HepG2 (cell line): Measurements from ENCODE around the gene CPB2. TPM values are rescaled to one million over a fixed set of nuclear protein-coding genes. Genes with fewer than 3 reads are reported as not detected.

ENCODE experiments used
- BRCA1 ChIP-seq: sonication (generic); formaldehyde crosslinking; IDR thresholded peaks from 2 replicates; pipeline ENCODE4 v1.4.0; 2020; ENCODE audit warnings: missing genetic modification reagents
- GLI4 ChIP-seq: sonication (generic); formaldehyde crosslinking; IDR thresholded peaks from 2 replicates; pipeline ENCODE4 v1.5.1; 2020; ENCODE audit warnings: missing genetic modification reagents, mild to moderate bottlenecking, moderate library complexity, borderline replicate concordance
- MAZ ChIP-seq, 2 experiments: sonication (generic) in 1 of 2; formaldehyde crosslinking in 1 of 2; IDR thresholded peaks; 2 replicates each; pipeline versions ENCODE4 v1.5.0 to v1.6.1; 2012 to 2020; ENCODE audit warnings: low read depth in 2 of 2, mild to moderate bottlenecking in 2 of 2, borderline replicate concordance in 1 of 2, improper control_type of control experiment in 1 of 2, low read length in 1 of 2, missing genetic modification reagents in 1 of 2, moderate library complexity in 1 of 2
- SP4 ChIP-seq: sonication (generic); formaldehyde crosslinking; IDR thresholded peaks from 2 replicates; pipeline ENCODE4 v1.8.1; 2023; ENCODE audit warnings: mild to moderate bottlenecking, missing genetic modification reagents
- SRF ChIP-seq: IDR thresholded peaks from 2 replicates; pipeline ENCODE4 v1.6.1; 2011; ENCODE audit warnings: mild to moderate bottlenecking, low read depth, low read length, moderate library complexity
- THAP11 ChIP-seq: IDR thresholded peaks from 2 replicates; pipeline ENCODE4 v1.6.1; 2016; ENCODE audit warnings: missing biosample characterization, missing genetic modification reagents
- ZNF615 ChIP-seq: sonication (generic); formaldehyde crosslinking; IDR thresholded peaks from 2 replicates; pipeline ENCODE4 v1.5.0; 2020; ENCODE audit warnings: mild to moderate bottlenecking, missing genetic modification reagents, borderline replicate concordance
- polyA plus RNA-seq, 8 experiments: library from polyadenylated mRNA; depleted of rRNA in 3 of 8; stranded (reverse) in 7 of 8; unstranded in 1 of 8; fragments of >200 nt; fragmentation: Illumina TruSeq in 4 of 8; extraction: Trizol in 4 of 8; gene quantifications; 2 replicates each; pipeline versions ENCODE4 v1.2.1 to v1.2.3, GENCODE V29; 2011 to 2016; ENCODE audit warnings: low read depth in 4 of 8, missing spikeins in 1 of 8, mixed read lengths in 1 of 8; ENCODE audit not compliant: insufficient read depth in 1 of 8
- total RNA-seq, 5 experiments: library from RNA; depleted of rRNA; stranded (reverse); fragments of >200 nt; fragmentation: Illumina TruSeq; extraction: Trizol; gene quantifications; 2 replicates each; pipeline ENCODE4 v1.2.3, GENCODE V29; 2016; ENCODE audit warnings: low read depth in 1 of 5
- TF ChIP-seq, protein P1 (sequence below), 2 experiments: sonication (generic) in 1 of 2; formaldehyde crosslinking in 1 of 2; IDR thresholded peaks; 2 replicates each; pipeline versions ENCODE4 v1.4.0 to v1.6.1; 2016 to 2020; ENCODE audit warnings: borderline replicate concordance in 1 of 2, low read depth in 1 of 2, mild to moderate bottlenecking in 1 of 2, missing genetic modification reagents in 1 of 2
- TF ChIP-seq, protein P2 (sequence below), 2 experiments: sonication (generic) in 1 of 2; formaldehyde crosslinking in 1 of 2; IDR thresholded peaks; 2 replicates each; pipeline versions ENCODE4 v1.6.1 to v1.9.0; 2014 to 2022; ENCODE audit warnings: antibody characterized with exemption in 1 of 2, borderline replicate concordance in 1 of 2, inconsistent platforms in 1 of 2, low read depth in 1 of 2, missing genetic modification reagents in 1 of 2
- TF ChIP-seq, protein P3 (sequence below): IDR thresholded peaks from 2 replicates; pipeline ENCODE4 v1.6.1; 2016; ENCODE audit warnings: low read depth, control low read depth
- TF ChIP-seq, protein P4 (sequence below): fragments of 450-650 bp; IDR thresholded peaks from 2 replicates; pipeline ENCODE4 v1.6.1; 2017; ENCODE audit warnings: mild to moderate bottlenecking

CPB2 gene
- total and polyA plus RNA-seq, 2 of the 13 experiments (the other 11 are each of a cell fraction or from before 2014, with no cell fraction given) = 125 to 140 TPM

DNA sequence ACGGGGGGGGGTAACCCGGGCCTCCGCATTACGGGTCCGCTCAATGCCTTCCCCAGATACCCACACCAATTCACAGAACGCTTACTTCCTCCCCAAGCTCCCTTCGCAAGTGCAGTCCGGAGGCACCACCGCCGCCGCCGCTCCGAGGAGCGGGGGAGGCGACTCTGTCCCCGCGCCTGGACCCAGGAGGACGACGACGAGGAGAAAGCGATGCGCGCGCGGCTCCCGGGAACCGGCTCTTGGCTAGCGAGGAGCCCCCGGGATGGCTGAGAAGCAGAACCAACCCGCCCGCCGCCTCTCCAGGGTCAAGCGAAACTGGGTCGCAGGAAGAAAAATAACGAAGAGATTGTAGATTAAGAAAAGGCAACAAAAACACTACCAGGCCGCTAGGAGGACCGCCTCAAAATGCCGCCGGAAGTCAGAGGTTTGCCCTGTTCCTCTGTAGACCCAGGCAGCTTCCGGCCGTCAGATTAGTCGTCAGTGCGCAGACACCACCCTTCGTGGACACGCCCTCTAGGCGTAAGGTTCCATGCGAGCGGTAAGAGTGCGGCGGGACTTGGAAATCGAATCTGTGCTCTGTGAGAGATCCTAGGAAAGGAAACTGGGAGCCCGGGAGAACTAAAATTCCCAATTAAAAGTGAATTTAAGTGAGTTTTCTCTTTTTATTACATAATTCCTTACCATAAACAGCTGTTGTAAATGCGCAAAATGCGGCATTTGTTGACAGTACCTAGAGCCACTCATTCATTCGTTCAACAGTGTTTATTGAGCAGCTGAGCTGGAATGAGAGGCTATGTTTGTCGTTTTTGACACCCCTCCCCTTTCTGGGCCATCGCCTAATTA, 52.3 kb downstream of the CPB2 start, which contains the start of gene ZC3H13 (continued):
- TF ChIP-seq MAZ (IDR thresholded peaks at IDR 0.05; ENCODE audit: borderline replicate concordance, low read depth, low read length) (no peak; the same call in 1 of the 2 replicates), MAZ (CRISPR knock-in tag; IDR thresholded peaks at IDR 0.05; ENCODE audit: low read depth) (no peak), GLI4 (no peak), ZNF615 (CRISPR knock-in tag) (no peak), BRCA1 (CRISPR knock-in tag) (no peak), SP4 (peak; percentile 18; the same call in 1 of the 2 replicates), THAP11 (CRISPR knock-in tag) (peak; percentile 90), SRF (0 out of 2 replicates have a peak, but pooled peaks have one; percentile 29)
- TF ChIP-seq, protein P1, sequence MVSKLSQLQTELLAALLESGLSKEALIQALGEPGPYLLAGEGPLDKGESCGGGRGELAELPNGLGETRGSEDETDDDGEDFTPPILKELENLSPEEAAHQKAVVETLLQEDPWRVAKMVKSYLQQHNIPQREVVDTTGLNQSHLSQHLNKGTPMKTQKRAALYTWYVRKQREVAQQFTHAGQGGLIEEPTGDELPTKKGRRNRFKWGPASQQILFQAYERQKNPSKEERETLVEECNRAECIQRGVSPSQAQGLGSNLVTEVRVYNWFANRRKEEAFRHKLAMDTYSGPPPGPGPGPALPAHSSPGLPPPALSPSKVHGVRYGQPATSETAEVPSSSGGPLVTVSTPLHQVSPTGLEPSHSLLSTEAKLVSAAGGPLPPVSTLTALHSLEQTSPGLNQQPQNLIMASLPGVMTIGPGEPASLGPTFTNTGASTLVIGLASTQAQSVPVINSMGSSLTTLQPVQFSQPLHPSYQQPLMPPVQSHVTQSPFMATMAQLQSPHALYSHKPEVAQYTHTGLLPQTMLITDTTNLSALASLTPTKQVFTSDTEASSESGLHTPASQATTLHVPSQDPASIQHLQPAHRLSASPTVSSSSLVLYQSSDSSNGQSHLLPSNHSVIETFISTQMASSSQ (IDR thresholded peaks at IDR 0.05; ENCODE audit: low read depth) = no peak
- TF ChIP-seq, protein P1 (CRISPR knock-in tag; IDR thresholded peaks at IDR 0.05; ENCODE audit: borderline replicate concordance) = peak; percentile 64; the same call in 1 of the 2 replicates
- TF ChIP-seq, protein P2, sequence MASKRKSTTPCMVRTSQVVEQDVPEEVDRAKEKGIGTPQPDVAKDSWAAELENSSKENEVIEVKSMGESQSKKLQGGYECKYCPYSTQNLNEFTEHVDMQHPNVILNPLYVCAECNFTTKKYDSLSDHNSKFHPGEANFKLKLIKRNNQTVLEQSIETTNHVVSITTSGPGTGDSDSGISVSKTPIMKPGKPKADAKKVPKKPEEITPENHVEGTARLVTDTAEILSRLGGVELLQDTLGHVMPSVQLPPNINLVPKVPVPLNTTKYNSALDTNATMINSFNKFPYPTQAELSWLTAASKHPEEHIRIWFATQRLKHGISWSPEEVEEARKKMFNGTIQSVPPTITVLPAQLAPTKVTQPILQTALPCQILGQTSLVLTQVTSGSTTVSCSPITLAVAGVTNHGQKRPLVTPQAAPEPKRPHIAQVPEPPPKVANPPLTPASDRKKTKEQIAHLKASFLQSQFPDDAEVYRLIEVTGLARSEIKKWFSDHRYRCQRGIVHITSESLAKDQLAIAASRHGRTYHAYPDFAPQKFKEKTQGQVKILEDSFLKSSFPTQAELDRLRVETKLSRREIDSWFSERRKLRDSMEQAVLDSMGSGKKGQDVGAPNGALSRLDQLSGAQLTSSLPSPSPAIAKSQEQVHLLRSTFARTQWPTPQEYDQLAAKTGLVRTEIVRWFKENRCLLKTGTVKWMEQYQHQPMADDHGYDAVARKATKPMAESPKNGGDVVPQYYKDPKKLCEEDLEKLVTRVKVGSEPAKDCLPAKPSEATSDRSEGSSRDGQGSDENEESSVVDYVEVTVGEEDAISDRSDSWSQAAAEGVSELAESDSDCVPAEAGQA (IDR thresholded peaks at IDR 0.05; ENCODE audit: low read depth) = peak; percentile 88
- TF ChIP-seq, protein P2 (CRISPR knock-in tag; IDR thresholded peaks at IDR 0.05; ENCODE audit: borderline replicate concordance) = no peak
- TF ChIP-seq, protein P3, sequence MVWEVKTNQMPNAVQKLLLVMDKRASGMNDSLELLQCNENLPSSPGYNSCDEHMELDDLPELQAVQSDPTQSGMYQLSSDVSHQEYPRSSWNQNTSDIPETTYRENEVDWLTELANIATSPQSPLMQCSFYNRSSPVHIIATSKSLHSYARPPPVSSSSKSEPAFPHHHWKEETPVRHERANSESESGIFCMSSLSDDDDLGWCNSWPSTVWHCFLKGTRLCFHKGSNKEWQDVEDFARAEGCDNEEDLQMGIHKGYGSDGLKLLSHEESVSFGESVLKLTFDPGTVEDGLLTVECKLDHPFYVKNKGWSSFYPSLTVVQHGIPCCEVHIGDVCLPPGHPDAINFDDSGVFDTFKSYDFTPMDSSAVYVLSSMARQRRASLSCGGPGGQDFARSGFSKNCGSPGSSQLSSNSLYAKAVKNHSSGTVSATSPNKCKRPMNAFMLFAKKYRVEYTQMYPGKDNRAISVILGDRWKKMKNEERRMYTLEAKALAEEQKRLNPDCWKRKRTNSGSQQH (CRISPR knock-in tag) = peak; percentile 87; the same call in 1 of the 2 replicates
- TF ChIP-seq, protein P4, sequence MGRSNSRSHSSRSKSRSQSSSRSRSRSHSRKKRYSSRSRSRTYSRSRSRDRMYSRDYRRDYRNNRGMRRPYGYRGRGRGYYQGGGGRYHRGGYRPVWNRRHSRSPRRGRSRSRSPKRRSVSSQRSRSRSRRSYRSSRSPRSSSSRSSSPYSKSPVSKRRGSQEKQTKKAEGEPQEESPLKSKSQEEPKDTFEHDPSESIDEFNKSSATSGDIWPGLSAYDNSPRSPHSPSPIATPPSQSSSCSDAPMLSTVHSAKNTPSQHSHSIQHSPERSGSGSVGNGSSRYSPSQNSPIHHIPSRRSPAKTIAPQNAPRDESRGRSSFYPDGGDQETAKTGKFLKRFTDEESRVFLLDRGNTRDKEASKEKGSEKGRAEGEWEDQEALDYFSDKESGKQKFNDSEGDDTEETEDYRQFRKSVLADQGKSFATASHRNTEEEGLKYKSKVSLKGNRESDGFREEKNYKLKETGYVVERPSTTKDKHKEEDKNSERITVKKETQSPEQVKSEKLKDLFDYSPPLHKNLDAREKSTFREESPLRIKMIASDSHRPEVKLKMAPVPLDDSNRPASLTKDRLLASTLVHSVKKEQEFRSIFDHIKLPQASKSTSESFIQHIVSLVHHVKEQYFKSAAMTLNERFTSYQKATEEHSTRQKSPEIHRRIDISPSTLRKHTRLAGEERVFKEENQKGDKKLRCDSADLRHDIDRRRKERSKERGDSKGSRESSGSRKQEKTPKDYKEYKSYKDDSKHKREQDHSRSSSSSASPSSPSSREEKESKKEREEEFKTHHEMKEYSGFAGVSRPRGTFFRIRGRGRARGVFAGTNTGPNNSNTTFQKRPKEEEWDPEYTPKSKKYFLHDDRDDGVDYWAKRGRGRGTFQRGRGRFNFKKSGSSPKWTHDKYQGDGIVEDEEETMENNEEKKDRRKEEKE = no peak
